Muscle layer of duodenum (tissue), 2 donors: Measurements from ENCODE around the gene NTM.

Source experiments
- H3K27ac ChIP-seq: one replicate; pipeline ENCODE4 v1.7.0; 2013; ENCODE audit warnings: mild to moderate bottlenecking, low read length
- H3K27me3 ChIP-seq: one replicate; pipeline ENCODE4 v1.7.0; 2013; ENCODE audit warnings: low read depth, mild to moderate bottlenecking, control low read depth, low read length
- H3K36me3 ChIP-seq, 2 donors: one replicate each; pipeline ENCODE4 v1.7.0; 2013; ENCODE audit warnings: low read length in 2 of 2, control low read depth in 1 of 2, mild to moderate bottlenecking in 1 of 2; ENCODE audit not compliant: insufficient read depth in 2 of 2, control insufficient read depth in 1 of 2
- H3K4me1 ChIP-seq, 2 donors: one replicate each; pipeline ENCODE4 v1.7.0; 2013; ENCODE audit warnings: low read length in 2 of 2, mild to moderate bottlenecking in 2 of 2, control low read depth in 1 of 2, moderate library complexity in 1 of 2; ENCODE audit not compliant: insufficient read depth in 2 of 2, control insufficient read depth in 1 of 2
- H3K4me3 ChIP-seq, 2 donors: one replicate each; pipeline ENCODE4 v1.7.0; 2013; ENCODE audit warnings: low read length in 2 of 2, low read depth in 1 of 2, mild to moderate bottlenecking in 1 of 2
- H3K9me3 ChIP-seq, 2 donors: one replicate each; pipeline ENCODE4 v1.7.0; 2013; ENCODE audit warnings: low read length in 2 of 2, control low read depth in 1 of 2, mild to moderate bottlenecking in 1 of 2; ENCODE audit not compliant: control insufficient read depth in 1 of 2
- donor health status: healthy.

The NTM gene

GRCh38 chr11:131664816-131665215, 294.4 kb downstream of the NTM start:
- H3K27ac ChIP-seq: no peak overlapping the region

DNA sequence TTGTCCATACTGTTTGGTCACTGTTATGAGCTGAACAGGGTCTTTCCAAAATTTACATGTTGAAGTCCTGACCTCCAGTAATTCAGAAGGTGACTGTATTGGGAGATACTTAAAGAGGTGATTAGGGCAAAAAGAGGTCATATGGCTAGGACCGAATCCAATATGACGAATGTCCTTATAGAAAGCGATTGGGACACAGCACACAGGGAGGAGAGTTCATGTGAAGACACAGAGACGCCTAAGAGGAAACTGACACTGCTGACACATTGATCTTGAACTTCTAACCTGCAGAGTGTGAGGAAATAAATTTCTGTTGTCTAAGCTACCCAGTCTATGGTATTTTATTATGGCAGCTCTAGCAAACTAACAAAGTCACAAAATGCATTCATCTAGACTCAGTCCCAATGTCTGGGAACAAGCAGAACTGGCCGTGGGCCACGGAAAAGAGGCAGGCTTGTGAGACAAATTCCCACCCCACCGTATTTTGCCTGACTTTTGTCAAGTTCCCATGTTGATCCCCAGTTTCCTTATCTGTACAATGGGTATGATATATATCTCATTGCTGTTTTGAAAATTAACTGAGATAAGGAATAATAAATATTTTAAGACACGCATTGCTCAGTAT, 295.0 kb downstream of the NTM start:
- Histone ChIP-seq H3K4me1 (no peaks in the 10 kb centered on the region), H3K36me3 (no peaks in the 10 kb centered on the region), H3K27me3 (no peaks in the 10 kb centered on the region), H3K27ac (no peak overlapping the region), H3K4me3 (no peak overlapping the region), H3K9me3 (no peaks in the 10 kb centered on the region)

More at GRCh38 chr11:131664816-131665215, 294.4 kb downstream of the NTM start:
- H3K4me1 ChIP-seq: no peaks in the 10 kb centered on the region
- no peaks in the 10 kb centered on the region for H3K27me3 ChIP-seq
- H3K36me3 ChIP-seq: no peaks in the 10 kb centered on the region
- H3K4me3 ChIP-seq: no peak overlapping the region
- no peaks in the 10 kb centered on the region for H3K9me3 ChIP-seq

GRCh38 chr11:131666006-131666405, 295.6 kb downstream of the NTM start:
- Histone ChIP-seq H3K36me3 (no peaks in the 10 kb centered on the region), H3K27me3 (no peaks in the 10 kb centered on the region), H3K4me1 (no peaks in the 10 kb centered on the region), H3K9me3 (no peaks in the 10 kb centered on the region), H3K27ac (no peak overlapping the region), H3K4me3 (no peak overlapping the region)

GRCh38 chr11:131666617-131667016, 296.2 kb downstream of the NTM start:
- no peak overlapping the region for H3K4me3 ChIP-seq
- no peaks in the 10 kb centered on the region for H3K36me3 ChIP-seq
- no peaks in the 10 kb centered on the region for H3K4me1 ChIP-seq

DNA sequence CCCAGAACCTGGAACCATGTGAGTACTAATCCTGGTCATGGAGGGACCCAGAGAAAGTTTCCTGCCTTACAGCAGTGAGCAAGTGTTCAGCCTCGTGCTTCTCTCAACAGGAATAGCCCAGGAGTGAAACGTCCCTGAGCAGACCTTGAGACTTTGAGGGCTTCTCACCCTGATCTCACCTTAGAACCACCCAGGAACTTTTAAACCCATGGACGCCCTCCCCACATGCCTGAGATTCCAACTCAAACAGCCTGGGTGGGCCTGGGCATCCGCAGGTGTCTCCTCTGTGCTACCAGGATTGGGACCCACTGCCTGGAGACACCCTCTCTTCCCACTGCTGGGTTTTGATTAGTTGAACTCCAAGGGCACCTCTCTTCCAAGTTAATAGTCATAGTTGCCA, 297.2 kb downstream of the NTM start:
- Histone ChIP-seq H3K9me3 (no peaks in the 10 kb centered on the region), H3K36me3 (no peaks in the 10 kb centered on the region), H3K27me3 (no peaks in the 10 kb centered on the region), H3K27ac (no peak overlapping the region), H3K4me1 (no peaks in the 10 kb centered on the region), H3K4me3 (no peak overlapping the region)

More at GRCh38 chr11:131666617-131667016, 296.2 kb downstream of the NTM start:
- Histone ChIP-seq H3K9me3 (no peaks in the 10 kb centered on the region), H3K27ac (no peak overlapping the region), H3K27me3 (no peaks in the 10 kb centered on the region)

DNA sequence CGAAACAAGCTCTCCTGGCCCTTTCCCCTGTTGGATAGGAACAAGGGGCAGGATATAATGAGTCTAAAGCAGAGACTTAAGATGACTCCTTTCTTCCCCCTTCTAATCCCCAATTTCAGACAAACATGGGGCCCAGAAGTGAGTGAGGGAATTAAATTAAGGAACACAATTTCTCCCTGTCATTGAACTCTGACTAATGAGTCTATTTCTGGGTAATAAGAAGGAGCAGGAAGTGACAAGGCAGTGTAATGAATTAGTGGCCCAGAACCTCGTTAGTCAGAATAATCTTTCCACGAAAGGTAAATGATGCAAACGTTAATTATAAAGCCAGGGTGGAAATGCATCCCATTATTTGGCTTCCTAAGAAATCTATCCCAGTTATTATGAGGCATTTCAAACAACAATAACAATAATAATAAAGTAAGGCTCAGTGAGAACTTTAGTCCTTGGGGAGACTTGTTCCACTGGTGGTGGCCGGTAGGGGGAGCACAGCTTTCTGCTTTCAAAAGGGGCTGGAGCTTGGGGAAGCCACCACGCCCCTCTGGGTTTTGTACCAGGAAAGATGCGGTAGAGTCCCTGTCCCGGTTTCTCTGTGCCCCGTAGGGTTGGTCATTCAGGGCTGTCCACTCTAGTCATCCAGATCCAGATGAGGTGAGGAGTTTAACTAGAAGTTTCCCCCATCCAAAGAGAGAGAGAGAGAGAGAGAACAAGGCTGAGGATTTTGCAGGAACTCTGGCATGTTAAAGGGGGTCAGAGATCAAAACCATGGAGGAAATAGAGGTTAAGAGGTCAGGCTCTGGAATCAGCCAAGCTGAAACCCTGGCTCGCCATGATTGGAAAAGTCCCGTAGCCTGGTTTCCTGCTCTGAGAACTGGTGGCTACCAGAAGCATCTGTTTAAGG, 298.3 kb downstream of the NTM start:
- no peaks in the 10 kb centered on the region for H3K27me3 ChIP-seq
- H3K27ac ChIP-seq: no peak overlapping the region
- H3K4me3 ChIP-seq: no peak overlapping the region
- H3K36me3 ChIP-seq: no peaks in the 10 kb centered on the region
- H3K4me1 ChIP-seq: no peaks in the 10 kb centered on the region
- H3K9me3 ChIP-seq: no peaks in the 10 kb centered on the region

GRCh38 chr11:131669401-131669780, 299.0 kb downstream of the NTM start:
- Histone ChIP-seq H3K4me3 (no peak overlapping the region), H3K27me3 (no peaks in the 10 kb centered on the region), H3K27ac (no peak overlapping the region), H3K9me3 (no peaks in the 10 kb centered on the region), H3K36me3 (no peaks in the 10 kb centered on the region), H3K4me1 (no peaks in the 10 kb centered on the region)

- H3K27ac ChIP-seq: no peak overlapping the region
Measured at GRCh38 chr11:131670876-131671275, 300.5 kb downstream of the NTM start.

GRCh38 chr11:131671320-131671719, 300.9 kb downstream of the NTM start:
- no peaks in the 10 kb centered on the region for H3K27me3 ChIP-seq
- no peaks in the 10 kb centered on the region for H3K36me3 ChIP-seq
- H3K4me3 ChIP-seq: no peak overlapping the region
- H3K9me3 ChIP-seq: no peaks in the 10 kb centered on the region
- no peak overlapping the region for H3K27ac ChIP-seq
- no peaks in the 10 kb centered on the region for H3K4me1 ChIP-seq

More at GRCh38 chr11:131670876-131671275, 300.5 kb downstream of the NTM start:
- no peak overlapping the region for H3K4me3 ChIP-seq
- H3K27me3 ChIP-seq: no peaks in the 10 kb centered on the region
- H3K4me1 ChIP-seq: no peaks in the 10 kb centered on the region
- no peaks in the 10 kb centered on the region for H3K9me3 ChIP-seq
- no peaks in the 10 kb centered on the region for H3K36me3 ChIP-seq

DNA sequence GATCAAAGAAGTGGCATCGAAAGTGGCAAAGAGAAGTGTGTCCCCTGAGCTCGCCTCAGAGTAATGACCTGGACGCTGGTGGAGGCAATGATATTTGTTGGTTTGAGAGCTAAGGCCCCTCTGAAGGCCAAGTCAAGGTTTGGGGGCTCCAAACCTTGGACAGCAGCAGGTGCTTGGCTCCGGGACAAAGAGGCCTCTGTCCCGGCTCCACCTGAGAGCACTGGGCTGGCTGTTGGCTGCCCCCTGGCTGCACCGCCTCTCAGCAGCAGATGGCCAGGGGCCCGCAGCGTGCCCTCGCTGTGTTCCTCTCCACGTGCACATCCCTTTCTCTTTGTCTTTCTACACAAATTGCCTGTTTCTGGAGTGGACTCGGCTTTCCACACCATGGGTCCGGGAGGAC, 301.3 kb downstream of the NTM start:
- Histone ChIP-seq H3K4me1 (no peaks in the 10 kb centered on the region), H3K9me3 (no peaks in the 10 kb centered on the region), H3K36me3 (no peaks in the 10 kb centered on the region), H3K27ac (no peak overlapping the region), H3K27me3 (no peaks in the 10 kb centered on the region), H3K4me3 (no peak overlapping the region)

GRCh38 chr11:131672191-131672590, 301.8 kb downstream of the NTM start:
- Histone ChIP-seq H3K36me3 (no peaks in the 10 kb centered on the region), H3K9me3 (no peaks in the 10 kb centered on the region), H3K27ac (no peak overlapping the region), H3K4me1 (no peaks in the 10 kb centered on the region), H3K4me3 (no peak overlapping the region), H3K27me3 (no peaks in the 10 kb centered on the region)
